Measurements from ENCODE around the gene FOSL1. TPM values are rescaled to one million over a fixed set of nuclear protein-coding genes. Genes with fewer than 3 reads are reported as not detected.

Gene FOSL1
- total RNA-seq, 1 experiment from 2014 or later: 33.7 TPM

DNA sequence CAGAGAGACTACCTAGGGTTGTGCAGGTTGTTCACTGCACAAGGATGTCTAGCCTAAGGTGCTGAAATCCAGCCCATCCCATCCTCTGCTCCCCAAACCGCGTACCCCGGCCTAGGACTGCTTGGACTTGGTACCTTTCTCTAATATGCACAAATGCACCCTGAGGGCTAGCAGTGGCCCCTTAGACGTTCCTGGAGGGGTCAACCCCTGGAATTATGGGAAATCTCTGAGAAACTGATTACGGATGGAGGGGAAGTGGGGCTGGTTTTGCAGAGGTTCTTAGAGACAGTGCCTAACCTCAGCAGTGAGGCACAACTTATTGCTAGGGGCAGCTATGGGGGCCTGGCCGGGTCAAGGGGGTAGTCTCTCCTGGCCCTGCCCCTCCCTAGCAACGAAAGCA is 16.2 kb upstream of the FOSL1 start:
- Histone ChIP-seq H2AFZ (ENCODE audit: low read length) (no peak overlapping the region), H3K79me1 (ENCODE audit: insufficient read depth, low read depth, low read length, poor library complexity, severe bottlenecking) (no peaks in the 10 kb centered on the region), H3K4ac (ENCODE audit: low read depth, low read length) (no peak overlapping the region), H3K23me2 (ENCODE audit: insufficient read length, low read depth, low read length, poor library complexity, severe bottlenecking) (peaks cover 11% of the 10 kb centered on the region), H3K23ac (ENCODE audit: insufficient read length, low read depth, low read length) (no peak overlapping the region), H4K8ac (replicated peaks; ENCODE audit: insufficient read length, low read depth, low read length) (no peak overlapping the region), H3K14ac (ENCODE audit: insufficient read depth, low read length) (no peak overlapping the region), H3K9ac (ENCODE audit: extremely low read depth, insufficient read length, low read length) (no peak overlapping the region), H4K91ac (ENCODE audit: insufficient read length, low read depth, low read length) (no peak overlapping the region), H3K4me1 (ENCODE audit: insufficient read depth, low read length) (no peaks in the 10 kb centered on the region; the same call in 1 of the 2 replicates), H3K27me3 (ENCODE audit: insufficient read depth, low read length) (no peaks in the 10 kb centered on the region), H3K79me2 (ENCODE audit: insufficient read depth, low read length) (no peaks in the 10 kb centered on the region), H2BK20ac (ENCODE audit: low read depth, low read length, poor library complexity, severe bottlenecking) (no peak overlapping the region), H2BK120ac (ENCODE audit: low read depth, low read length, poor library complexity, severe bottlenecking) (no peak overlapping the region), H3T11ph (ENCODE audit: low read length) (no peak overlapping the region), H4K5ac (ENCODE audit: insufficient read length, low read depth, low read length) (no peak overlapping the region), H2BK15ac (ENCODE audit: low read depth, low read length) (no peak overlapping the region), H2BK12ac (ENCODE audit: insufficient read length, low read depth, low read length) (no peak overlapping the region), H3K9me3 (ENCODE audit: control insufficient read depth, low read depth, low read length) (no peaks in the 10 kb centered on the region), H3K27ac (ENCODE audit: insufficient read length, low read depth, low read length) (no peak overlapping the region), H3K18ac (ENCODE audit: insufficient read length, low read depth, low read length) (no peak overlapping the region), H2AK5ac (ENCODE audit: insufficient read length, low read length) (no peak overlapping the region), H3K56ac (ENCODE audit: insufficient read length, low read depth, low read length) (no peak overlapping the region), H2BK5ac (ENCODE audit: insufficient read length, low read length) (no peak overlapping the region), H4K20me1 (ENCODE audit: control insufficient read depth, insufficient read depth, insufficient read length) (no peaks in the 10 kb centered on the region), H3K4me2 (ENCODE audit: insufficient read depth, insufficient read length, low read length) (no peak overlapping the region)
- Mint-ChIP-seq H3K27ac (no peak overlapping the region), H3K36me3 (ENCODE audit: insufficient read depth in 1 of 3, low read depth in 3 of 3) (peaks cover 0 to 7% (median 5%) of the 10 kb centered on the region in 3 experiments; a peak in 5 of 7 replicates), H3K4me1 (peaks cover 24 to 34% of the 10 kb centered on the region in 2 experiments), H3K9me3 (no peaks in the 10 kb centered on the region; a peak in 1 of 5 replicates), H3K4me3 (peak overlapping the region; percentile 83 to 89; a peak in 2 of 5 replicates), H3K27me3 (ENCODE audit: low read depth) (peaks cover 7% of the 10 kb centered on the region)
- DNase-seq: no peak
- TF ChIP-seq, protein P1, sequence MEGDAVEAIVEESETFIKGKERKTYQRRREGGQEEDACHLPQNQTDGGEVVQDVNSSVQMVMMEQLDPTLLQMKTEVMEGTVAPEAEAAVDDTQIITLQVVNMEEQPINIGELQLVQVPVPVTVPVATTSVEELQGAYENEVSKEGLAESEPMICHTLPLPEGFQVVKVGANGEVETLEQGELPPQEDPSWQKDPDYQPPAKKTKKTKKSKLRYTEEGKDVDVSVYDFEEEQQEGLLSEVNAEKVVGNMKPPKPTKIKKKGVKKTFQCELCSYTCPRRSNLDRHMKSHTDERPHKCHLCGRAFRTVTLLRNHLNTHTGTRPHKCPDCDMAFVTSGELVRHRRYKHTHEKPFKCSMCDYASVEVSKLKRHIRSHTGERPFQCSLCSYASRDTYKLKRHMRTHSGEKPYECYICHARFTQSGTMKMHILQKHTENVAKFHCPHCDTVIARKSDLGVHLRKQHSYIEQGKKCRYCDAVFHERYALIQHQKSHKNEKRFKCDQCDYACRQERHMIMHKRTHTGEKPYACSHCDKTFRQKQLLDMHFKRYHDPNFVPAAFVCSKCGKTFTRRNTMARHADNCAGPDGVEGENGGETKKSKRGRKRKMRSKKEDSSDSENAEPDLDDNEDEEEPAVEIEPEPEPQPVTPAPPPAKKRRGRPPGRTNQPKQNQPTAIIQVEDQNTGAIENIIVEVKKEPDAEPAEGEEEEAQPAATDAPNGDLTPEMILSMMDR (conservative IDR thresholded peaks at IDR 0.05): no peak
- WGBS (ENCODE audit: extremely low coverage, insufficient read length, low lambda C conversion rate): no CpG with 5 or more reads among the region's 7 CpGs

Data from H9 (cell line).